Neuronal stem cell (in vitro differentiated cells): Measurements from ENCODE around the gene ADGRL3.

Source experiments
- DNase-seq: peaks from one replicate; pipeline ENCODE4 v3.0.0-alpha.2; 2013; ENCODE audit warnings: low spot score
- H2AFZ ChIP-seq: one replicate; pipeline ENCODE4 v1.6.1; 2013; ENCODE audit warnings: mild to moderate bottlenecking, low read length, inconsistent platforms
- H2AK5ac ChIP-seq: 2 replicates; pipeline ENCODE4 v1.6.1; 2013; ENCODE audit warnings: low read depth, mild to moderate bottlenecking, inconsistent platforms, low read length, moderate library complexity, mixed read lengths
- H2BK120ac ChIP-seq: 2 replicates; pipeline ENCODE4 v1.6.1; 2013; ENCODE audit warnings: low read depth, mild to moderate bottlenecking, inconsistent platforms, low read length, moderate library complexity, mixed read lengths
- H2BK12ac ChIP-seq: one replicate; pipeline ENCODE4 v1.6.1; 2013; ENCODE audit warnings: low read length, inconsistent platforms
- H2BK15ac ChIP-seq: 2 replicates; pipeline ENCODE4 v1.6.1; 2013; ENCODE audit warnings: mild to moderate bottlenecking, low read length, inconsistent platforms, mixed read lengths
- H2BK5ac ChIP-seq: one replicate; pipeline ENCODE4 v1.6.1; 2013; ENCODE audit warnings: inconsistent platforms, mild to moderate bottlenecking, low read length, moderate library complexity
- H3K14ac ChIP-seq: one replicate; pipeline ENCODE4 v1.6.1; 2013; ENCODE audit warnings: low read length, inconsistent platforms
- H3K18ac ChIP-seq: 2 replicates; pipeline ENCODE4 v1.6.1; 2013; ENCODE audit warnings: low read length, inconsistent platforms
- H3K23ac ChIP-seq: 2 replicates; pipeline ENCODE4 v1.6.1; 2013; ENCODE audit warnings: low read depth, mild to moderate bottlenecking, mixed read lengths, low read length, inconsistent platforms; ENCODE audit not compliant: poor library complexity
- H3K27ac ChIP-seq: replicated peaks from 3 replicates; pipeline ENCODE4 v1.5.1; 2013; ENCODE audit warnings: low read length, inconsistent platforms
- H3K27me3 ChIP-seq, 3 experiments: 2 replicates each; pipeline ENCODE4 v1.6.1; 2013; ENCODE audit warnings: low read length in 3 of 3, mild to moderate bottlenecking in 2 of 3, inconsistent platforms in 1 of 3, low read depth in 1 of 3, mixed read lengths in 1 of 3, moderate library complexity in 1 of 3; ENCODE audit not compliant: control insufficient read depth in 3 of 3, insufficient read depth in 3 of 3
- H3K36me3 ChIP-seq, 2 donors: replicated peaks in 1 of 2; 2 replicates each; pipeline ENCODE4 v1.6.1; 2013; ENCODE audit warnings: low read length in 2 of 2; ENCODE audit not compliant: control insufficient read depth in 2 of 2, insufficient read depth in 2 of 2
- H3K4ac ChIP-seq: 2 replicates; pipeline ENCODE4 v1.6.1; 2013; ENCODE audit warnings: inconsistent platforms, mild to moderate bottlenecking, low read length, moderate library complexity
- H3K4me1 ChIP-seq, 2 donors: 1 replicate in 1 of 2; 2 replicates in 1 of 2; pipeline ENCODE4 v1.6.1; 2013; ENCODE audit warnings: low read length in 2 of 2, low read depth in 1 of 2; ENCODE audit not compliant: control insufficient read depth in 2 of 2, insufficient read depth in 1 of 2
- H3K4me2 ChIP-seq: one replicate; pipeline ENCODE4 v1.6.1; 2013; ENCODE audit warnings: mild to moderate bottlenecking, low read length, inconsistent platforms; ENCODE audit not compliant: insufficient read depth, poor library complexity, severe bottlenecking
- H3K4me3 ChIP-seq, 2 donors: 2 replicates each; pipeline ENCODE4 v1.5.1; 2013; ENCODE audit warnings: low read length in 2 of 2, mild to moderate bottlenecking in 2 of 2, inconsistent platforms in 1 of 2, moderate library complexity in 1 of 2
- H3K79me1 ChIP-seq: one replicate; pipeline ENCODE4 v1.6.1; 2013; ENCODE audit warnings: low read depth, mild to moderate bottlenecking, inconsistent platforms, low read length, moderate library complexity
- H3K9ac ChIP-seq: one replicate; pipeline ENCODE4 v1.6.1; 2013; ENCODE audit warnings: mild to moderate bottlenecking, low read depth, low read length, inconsistent platforms; ENCODE audit not compliant: poor library complexity
- H3K9me3 ChIP-seq, 2 donors: replicated peaks in 1 of 2; 2 replicates each; pipeline versions ENCODE3 to v1.6.1; 2013; ENCODE audit warnings: low read length in 2 of 2, mild to moderate bottlenecking in 2 of 2, inconsistent platforms in 1 of 2, low read depth in 1 of 2, mixed read lengths in 1 of 2, moderate library complexity in 1 of 2; ENCODE audit not compliant: control insufficient read depth in 2 of 2, insufficient read depth in 1 of 2
- H4K8ac ChIP-seq: one replicate; pipeline ENCODE4 v1.6.1; 2013; ENCODE audit warnings: low read depth, mild to moderate bottlenecking, inconsistent platforms, low read length, moderate library complexity
- H4K91ac ChIP-seq: one replicate; pipeline ENCODE4 v1.6.1; 2013; ENCODE audit warnings: low read length, low read depth, mild to moderate bottlenecking, inconsistent platforms; ENCODE audit not compliant: poor library complexity
- WGBS, 2 donors: extraction: QIAGEN DNeasy Blood & Tissue Kit; methylation state at CpG; one replicate each; pipeline ENCODE4 v1.1.7; 2013; ENCODE audit warnings: missing lambda C conversion rate in 2 of 2, mixed read lengths in 1 of 2; ENCODE audit not compliant: insufficient read length in 2 of 2, insufficient replicate concordance in 1 of 2; ENCODE audit errors: extremely low coverage in 2 of 2; 5-methylcytosine and 5-hydroxymethylcytosine counted together

The ADGRL3 gene

GRCh38 chr4:61911313-61911756 lies 711.2 kb downstream of the ADGRL3 start:
- Histone ChIP-seq H3K4me3 (no peak overlapping the region), H3K18ac (no peak overlapping the region), H3K27ac (peak overlapping the region; percentile 60), H2BK15ac (no peak overlapping the region), H3K9me3 (no peaks in the 10 kb centered on the region), H3K23ac (no peak overlapping the region), H2AFZ (peak overlapping the region; percentile 44), H4K8ac (no peak overlapping the region), H2BK5ac (no peak overlapping the region), H3K4me1 (peaks cover 2 to 5% of the 10 kb centered on the region in 2 donors), H2AK5ac (no peak overlapping the region), H3K9ac (no peak overlapping the region), H3K79me1 (no peaks in the 10 kb centered on the region), H2BK120ac (no peak overlapping the region), H3K27me3 (no peaks in the 10 kb centered on the region), H3K14ac (no peak overlapping the region), H3K4ac (no peak overlapping the region), H3K4me2 (no peak overlapping the region), H2BK12ac (no peak overlapping the region), H3K36me3 (no peaks in the 10 kb centered on the region), H4K91ac (no peak overlapping the region)
- WGBS, 2 donors, result no CpG with 5 or more reads among the region's 2 CpGs
- no peak for DNase-seq

- no peak overlapping the region for H2BK5ac ChIP-seq
- H3K79me1 ChIP-seq, result no peaks in the 10 kb centered on the region
- peaks cover 3 to 5% of the 10 kb centered on the region in 2 donors for H3K4me1 ChIP-seq
- H3K9me3 ChIP-seq, result no peaks in the 10 kb centered on the region
- no peak overlapping the region for H2BK12ac ChIP-seq
- no peak overlapping the region for H3K23ac ChIP-seq
- H3K27me3 ChIP-seq, result no peaks in the 10 kb centered on the region
- no peak overlapping the region for H3K4me3 ChIP-seq
- no peak overlapping the region for H2BK15ac ChIP-seq
- no peak overlapping the region for H2BK120ac ChIP-seq
- no peak overlapping the region for H4K8ac ChIP-seq
- no CpG with 5 or more reads among the region's 2 CpGs for WGBS, 2 donors
- no peak overlapping the region for H3K9ac ChIP-seq
- H3K14ac ChIP-seq, result no peak overlapping the region
- no peak overlapping the region for H3K18ac ChIP-seq
- H3K4ac ChIP-seq, result no peak overlapping the region
- no peak overlapping the region for H4K91ac ChIP-seq
- no peak for DNase-seq
- no peak overlapping the region for H3K27ac ChIP-seq
- no peak overlapping the region for H2AFZ ChIP-seq
- H3K4me2 ChIP-seq, result no peak overlapping the region
- no peak overlapping the region for H2AK5ac ChIP-seq
- no peaks in the 10 kb centered on the region for H3K36me3 ChIP-seq
These were observed 713.5 kb downstream of the ADGRL3 start for GRCh38 chr4:61913619-61914018.

- H3K9me3 ChIP-seq, result no peaks in the 10 kb centered on the region
- no peak overlapping the region for H2BK12ac ChIP-seq
- H3K18ac ChIP-seq, result no peak overlapping the region
- H2BK120ac ChIP-seq, result no peak overlapping the region
- no peak overlapping the region for H4K91ac ChIP-seq
- WGBS, 2 donors, result no CpG with 5 or more reads among the region's 1 CpG
- no peak overlapping the region for H3K23ac ChIP-seq
- H3K4me2 ChIP-seq, result no peak overlapping the region
- H3K4me1 ChIP-seq, result peaks cover 3 to 5% of the 10 kb centered on the region in 2 donors
- no peak overlapping the region for H2AK5ac ChIP-seq
- no peak overlapping the region for H2BK5ac ChIP-seq
- no peak overlapping the region for H3K9ac ChIP-seq
- no peak overlapping the region for H3K14ac ChIP-seq
- H3K79me1 ChIP-seq, result no peaks in the 10 kb centered on the region
- no peak overlapping the region for H3K27ac ChIP-seq
- no peak overlapping the region for H4K8ac ChIP-seq
- H2BK15ac ChIP-seq, result no peak overlapping the region
- H3K36me3 ChIP-seq, result no peaks in the 10 kb centered on the region
- H3K4ac ChIP-seq, result no peak overlapping the region
- no peaks in the 10 kb centered on the region for H3K27me3 ChIP-seq
- H2AFZ ChIP-seq, result no peak overlapping the region
- H3K4me3 ChIP-seq, result no peak overlapping the region
- no peak for DNase-seq
These were observed 715.4 kb downstream of the ADGRL3 start for GRCh38 chr4:61915501-61915900.

- H3K4me3 ChIP-seq, result no peak overlapping the region
- no peak overlapping the region for H3K9ac ChIP-seq
- no peak overlapping the region for H2BK15ac ChIP-seq
- no peak overlapping the region for H3K4me2 ChIP-seq
- H4K8ac ChIP-seq, result no peak overlapping the region
- no peak overlapping the region for H2BK120ac ChIP-seq
- H3K9me3 ChIP-seq, result no peaks in the 10 kb centered on the region
- H3K18ac ChIP-seq, result no peak overlapping the region
- H3K4me1 ChIP-seq, result peaks cover 0 to 1% of the 10 kb centered on the region in 2 donors
- no peak overlapping the region for H4K91ac ChIP-seq
- no peak overlapping the region for H2AK5ac ChIP-seq
- H3K27ac ChIP-seq, result no peak overlapping the region
- H2BK5ac ChIP-seq, result no peak overlapping the region
- H3K14ac ChIP-seq, result no peak overlapping the region
- H3K4ac ChIP-seq, result no peak overlapping the region
- no peak overlapping the region for H3K23ac ChIP-seq
- H2AFZ ChIP-seq, result no peak overlapping the region
- H3K36me3 ChIP-seq, result no peaks in the 10 kb centered on the region
- no peaks in the 10 kb centered on the region for H3K79me1 ChIP-seq
- peaks cover 0 to 2% (median 0%) of the 10 kb centered on the region in 3 experiments for H3K27me3 ChIP-seq
- no peak for DNase-seq
- no peak overlapping the region for H2BK12ac ChIP-seq
These were observed 718.4 kb downstream of the ADGRL3 start for GRCh38 chr4:61918507-61918906.
